ENCODE data around the gene KHDRBS1.

GRCh38 chr1:32047701-32048100, 34.0 kb downstream of the KHDRBS1 start:
- TF ChIP-seq EZH2 (IDR thresholded peaks at IDR 0.05; ENCODE audit: insufficient read depth, low read length), result no peak
- TF ChIP-seq, protein P1, sequence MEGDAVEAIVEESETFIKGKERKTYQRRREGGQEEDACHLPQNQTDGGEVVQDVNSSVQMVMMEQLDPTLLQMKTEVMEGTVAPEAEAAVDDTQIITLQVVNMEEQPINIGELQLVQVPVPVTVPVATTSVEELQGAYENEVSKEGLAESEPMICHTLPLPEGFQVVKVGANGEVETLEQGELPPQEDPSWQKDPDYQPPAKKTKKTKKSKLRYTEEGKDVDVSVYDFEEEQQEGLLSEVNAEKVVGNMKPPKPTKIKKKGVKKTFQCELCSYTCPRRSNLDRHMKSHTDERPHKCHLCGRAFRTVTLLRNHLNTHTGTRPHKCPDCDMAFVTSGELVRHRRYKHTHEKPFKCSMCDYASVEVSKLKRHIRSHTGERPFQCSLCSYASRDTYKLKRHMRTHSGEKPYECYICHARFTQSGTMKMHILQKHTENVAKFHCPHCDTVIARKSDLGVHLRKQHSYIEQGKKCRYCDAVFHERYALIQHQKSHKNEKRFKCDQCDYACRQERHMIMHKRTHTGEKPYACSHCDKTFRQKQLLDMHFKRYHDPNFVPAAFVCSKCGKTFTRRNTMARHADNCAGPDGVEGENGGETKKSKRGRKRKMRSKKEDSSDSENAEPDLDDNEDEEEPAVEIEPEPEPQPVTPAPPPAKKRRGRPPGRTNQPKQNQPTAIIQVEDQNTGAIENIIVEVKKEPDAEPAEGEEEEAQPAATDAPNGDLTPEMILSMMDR (IDR thresholded peaks at IDR 0.05; ENCODE audit: insufficient read depth, low read depth, low read length), result no peak
